K562 (cell line): ENCODE measurements around the gene TNF. TPM values are rescaled to one million over a fixed set of nuclear protein-coding genes. Genes with fewer than 3 reads are reported as not detected.
A peak's percentile ranks its signal among the peaks of the same experiment; 100 is the strongest.

Experiments used
- ETV6 ChIP-seq, 3 experiments: fragments of 150-350 bp in 1 of 3; sonication (generic) in 1 of 3; formaldehyde crosslinking in 1 of 3; IDR thresholded peaks; 2 replicates each; pipeline versions ENCODE4 v1.6.1 to v1.8.0; 2014 to 2022; ENCODE audit warnings: borderline replicate concordance in 2 of 3, low read depth in 2 of 3, antibody characterized with exemption in 1 of 3, low read length in 1 of 3, mild to moderate bottlenecking in 1 of 3, missing genetic modification reagents in 1 of 3
- NFIX ChIP-seq: fragments of 250-450 bp; sonication (Bioruptor Pico); IDR thresholded peaks from 2 replicates; pipeline ENCODE4 v1.4.0; 2020; ENCODE audit warnings: low read depth, mild to moderate bottlenecking, moderate library complexity
- SMARCA5 ChIP-seq: fragments of 450-650 bp; IDR thresholded peaks from 2 replicates; pipeline ENCODE4 v1.6.1; 2016
- SPI1 ChIP-seq: IDR thresholded peaks from 2 replicates; pipeline ENCODE4 v1.6.1; 2011; ENCODE audit warnings: low read depth, low read length, control low read depth, borderline replicate concordance
- TEAD4 ChIP-seq, 2 experiments: sonication (generic) in 1 of 2; formaldehyde crosslinking in 1 of 2; IDR thresholded peaks; 2 replicates each; pipeline versions ENCODE4 v1.6.1 to v1.8.0; 2012 to 2022; ENCODE audit warnings: borderline replicate concordance in 1 of 2, inconsistent platforms in 1 of 2, low read length in 1 of 2, mild to moderate bottlenecking in 1 of 2, missing genetic modification reagents in 1 of 2
- polyA plus RNA-seq, 8 experiments: library from polyadenylated mRNA; depleted of rRNA in 4 of 8; stranded (reverse) in 5 of 8; unstranded in 3 of 8; fragments of >200 nt; fragmentation: Nextera tagmentation in 2 of 8; fragmentation: Illumina TruSeq in 1 of 8; extraction: Ambion mirVana in 2 of 8; extraction: Trizol in 1 of 8; gene quantifications; 2 replicates each; pipeline versions ENCODE4 v1.2.1 to v1.2.3, GENCODE V29; 2011 to 2014; ENCODE audit warnings: inconsistent platforms in 1 of 8, missing spikeins in 1 of 8
- total RNA-seq, 7 experiments: library from RNA; depleted of rRNA in 6 of 7; stranded (reverse); fragments of >200 nt in 6 of 7; fragmentation: Illumina TruSeq in 2 of 7; extraction: Trizol in 2 of 7; gene quantifications; 2 replicates each; pipeline versions ENCODE4 v1.2.1 to v1.2.3, GENCODE V29; 2011 to 2021; ENCODE audit warnings: low replicate concordance in 1 of 7
- TF ChIP-seq, protein P1 (sequence below): fragments of 200-400 bp; formaldehyde crosslinking; IDR thresholded peaks from 2 replicates; pipeline ENCODE4 v1.6.1; 2017; ENCODE audit warnings: mild to moderate bottlenecking, low read depth, low read length, moderate library complexity

TNF gene
- total and polyA plus RNA-seq, 9 of the 15 experiments (the other 6 are each of a cell fraction or from before 2014, with no cell fraction given) = 0.08 to 0.40 TPM; not detected in 7

DNA sequence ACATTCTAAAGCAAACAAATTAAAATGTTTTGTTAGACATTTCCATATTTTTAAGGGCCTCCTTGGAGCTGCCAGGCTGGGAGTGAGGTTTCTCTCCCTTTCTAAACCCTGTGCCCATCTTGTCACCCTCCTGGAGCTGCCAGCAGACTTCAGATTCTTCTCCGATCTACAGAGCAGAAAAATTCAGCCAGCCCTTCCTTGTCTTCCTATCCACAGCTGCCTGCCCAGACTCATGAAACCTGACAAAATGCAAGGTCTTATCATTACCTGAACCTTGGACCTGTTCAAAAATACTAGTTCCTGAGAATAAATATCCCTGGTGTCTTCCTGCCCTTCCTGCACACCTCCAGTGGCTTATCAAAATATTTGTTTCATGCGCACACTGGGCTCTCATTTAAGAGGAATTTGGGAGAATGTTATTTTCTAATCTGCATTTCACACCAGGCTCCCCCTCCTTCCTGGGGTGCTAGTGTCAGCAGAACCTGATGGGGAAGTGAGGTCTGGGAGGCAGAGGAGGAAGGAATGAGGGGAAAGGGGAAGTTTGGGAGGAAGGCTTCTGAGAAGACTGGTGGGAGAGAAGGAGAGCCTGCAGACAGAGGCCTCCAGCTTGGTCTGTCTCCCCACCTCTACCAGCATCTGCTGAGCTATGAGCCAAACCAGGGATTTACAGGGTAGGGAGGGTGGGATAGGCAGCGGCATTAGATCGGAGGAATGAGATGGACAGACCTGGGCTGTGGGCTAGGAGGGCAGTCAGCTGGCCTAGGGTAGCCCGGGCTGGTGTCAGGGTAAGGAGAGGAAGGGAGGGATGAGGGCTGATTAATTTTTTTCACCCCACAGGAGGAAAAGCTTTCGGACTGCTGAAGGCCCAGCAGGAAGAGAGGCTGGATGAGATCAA lies 39.6 kb downstream of the TNF start, which contains the start of gene AIF1 (continued):
- TF ChIP-seq NFIX (no peak), TEAD4 (IDR thresholded peaks at IDR 0.05; ENCODE audit: low read length) (peak; percentile 55; the same call in 1 of the 2 replicates), TEAD4 (CRISPR knock-in tag; IDR thresholded peaks at IDR 0.05; ENCODE audit: borderline replicate concordance) (no peak), SPI1 (peak; percentile 94), ETV6 (IDR thresholded peaks at IDR 0.05; ENCODE audit: borderline replicate concordance in 1 of 2, low read depth in 2 of 2, low read length in 1 of 2) (peak in 1 of 2 experiments; percentile 75; a peak in 2 of 4 replicates), ETV6 (CRISPR knock-in tag; IDR thresholded peaks at IDR 0.05; ENCODE audit: borderline replicate concordance) (no peak), SMARCA5 (peak; percentile 16; the same call in 1 of the 2 replicates)
- TF ChIP-seq, protein P1, sequence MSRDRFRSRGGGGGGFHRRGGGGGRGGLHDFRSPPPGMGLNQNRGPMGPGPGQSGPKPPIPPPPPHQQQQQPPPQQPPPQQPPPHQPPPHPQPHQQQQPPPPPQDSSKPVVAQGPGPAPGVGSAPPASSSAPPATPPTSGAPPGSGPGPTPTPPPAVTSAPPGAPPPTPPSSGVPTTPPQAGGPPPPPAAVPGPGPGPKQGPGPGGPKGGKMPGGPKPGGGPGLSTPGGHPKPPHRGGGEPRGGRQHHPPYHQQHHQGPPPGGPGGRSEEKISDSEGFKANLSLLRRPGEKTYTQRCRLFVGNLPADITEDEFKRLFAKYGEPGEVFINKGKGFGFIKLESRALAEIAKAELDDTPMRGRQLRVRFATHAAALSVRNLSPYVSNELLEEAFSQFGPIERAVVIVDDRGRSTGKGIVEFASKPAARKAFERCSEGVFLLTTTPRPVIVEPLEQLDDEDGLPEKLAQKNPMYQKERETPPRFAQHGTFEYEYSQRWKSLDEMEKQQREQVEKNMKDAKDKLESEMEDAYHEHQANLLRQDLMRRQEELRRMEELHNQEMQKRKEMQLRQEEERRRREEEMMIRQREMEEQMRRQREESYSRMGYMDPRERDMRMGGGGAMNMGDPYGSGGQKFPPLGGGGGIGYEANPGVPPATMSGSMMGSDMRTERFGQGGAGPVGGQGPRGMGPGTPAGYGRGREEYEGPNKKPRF = no peak
